Measurements from ENCODE around the gene SYT4. TPM values are rescaled to one million over a fixed set of nuclear protein-coding genes. Genes with fewer than 3 reads are reported as not detected.
A peak's percentile ranks its signal among the peaks of the same experiment; 100 is the strongest.
"Not testable (repeated sequence)": the region's sequence is repeated elsewhere in the genome, so short reads cannot be mapped to it uniquely, and the experiment has no call there.

SYT4 gene, protein sequence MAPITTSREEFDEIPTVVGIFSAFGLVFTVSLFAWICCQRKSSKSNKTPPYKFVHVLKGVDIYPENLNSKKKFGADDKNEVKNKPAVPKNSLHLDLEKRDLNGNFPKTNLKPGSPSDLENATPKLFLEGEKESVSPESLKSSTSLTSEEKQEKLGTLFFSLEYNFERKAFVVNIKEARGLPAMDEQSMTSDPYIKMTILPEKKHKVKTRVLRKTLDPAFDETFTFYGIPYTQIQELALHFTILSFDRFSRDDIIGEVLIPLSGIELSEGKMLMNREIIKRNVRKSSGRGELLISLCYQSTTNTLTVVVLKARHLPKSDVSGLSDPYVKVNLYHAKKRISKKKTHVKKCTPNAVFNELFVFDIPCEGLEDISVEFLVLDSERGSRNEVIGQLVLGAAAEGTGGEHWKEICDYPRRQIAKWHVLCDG
- not detected in 2 replicates for total RNA-seq (2014; rRNA removed; shearing (Covaris generic); ENCODE audit: low replicate concordance)

DNA sequence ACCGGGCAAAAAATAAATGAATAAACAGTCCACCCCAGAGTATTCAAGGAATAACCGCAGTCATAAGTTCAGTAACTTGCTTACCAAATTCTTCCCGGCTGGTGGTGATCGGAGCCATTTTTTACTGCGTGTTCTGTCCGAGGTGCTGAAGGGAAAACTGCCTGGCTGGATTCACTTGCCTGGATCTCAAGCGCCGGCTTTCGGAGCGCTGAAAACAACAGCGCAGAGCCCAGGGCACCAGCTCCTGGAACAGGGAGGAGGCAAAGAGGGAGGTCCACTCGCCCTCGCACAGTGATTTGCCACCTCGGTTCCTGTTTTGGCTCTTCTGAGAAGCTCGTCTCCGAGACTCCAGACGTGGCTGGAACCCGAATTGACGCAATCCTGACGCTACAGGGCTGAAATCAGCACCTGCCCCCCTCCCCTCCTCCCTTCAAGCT is at the start of gene SYT4:
Gene SYT4, minus strand, starts transcription at position 327 of the 437 bp plus-strand sequence. Its CDS starts 209 bp downstream, at position 118.
- peak; percentile 9 for DNase-seq

GRCh38 chr18:43322132-43322531 is 44.8 kb upstream of the SYT4 start:
- Histone ChIP-seq H3K36me3 (no peaks in the 10 kb centered on the region), H3K4me3 (no peak overlapping the region), H3K27me3 (no peaks in the 10 kb centered on the region), H3K9me3 (no peaks in the 10 kb centered on the region)
- no peak for DNase-seq

More for the DNA sequence above, at the start of gene SYT4:
- no peaks in the 10 kb centered on the region for H3K9me3 ChIP-seq
- no peaks in the 10 kb centered on the region; the same call in 1 of the 2 replicates for H3K27me3 ChIP-seq
- no peaks in the 10 kb centered on the region for H3K36me3 ChIP-seq
- H3K4me3 ChIP-seq = no peak within 1 kb of the TSS

DNA sequence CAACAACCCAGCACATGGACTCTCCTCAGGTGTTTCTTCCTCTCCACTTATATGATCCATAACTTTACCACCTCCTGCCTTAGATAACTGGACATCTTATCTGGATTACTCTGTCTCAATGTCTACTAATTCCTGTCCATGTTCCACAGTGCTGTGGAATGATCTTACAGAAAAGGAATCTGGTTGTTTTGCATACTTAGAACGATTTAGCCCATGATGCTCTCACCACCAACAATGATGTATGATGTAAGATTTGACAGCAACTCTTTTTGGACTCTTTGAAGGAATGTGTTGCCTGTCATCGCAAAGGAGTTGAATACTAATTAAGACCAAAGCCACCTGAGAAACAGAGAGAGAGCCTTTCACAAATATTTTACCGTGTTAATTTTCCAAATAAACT is 37.7 kb upstream of the SYT4 start:
- H3K27me3 ChIP-seq = no peaks in the 10 kb centered on the region
- no peak overlapping the region for H3K4me3 ChIP-seq
- no peaks in the 10 kb centered on the region for H3K9me3 ChIP-seq
- H3K36me3 ChIP-seq = no peaks in the 10 kb centered on the region
- no peak for DNase-seq

DNA sequence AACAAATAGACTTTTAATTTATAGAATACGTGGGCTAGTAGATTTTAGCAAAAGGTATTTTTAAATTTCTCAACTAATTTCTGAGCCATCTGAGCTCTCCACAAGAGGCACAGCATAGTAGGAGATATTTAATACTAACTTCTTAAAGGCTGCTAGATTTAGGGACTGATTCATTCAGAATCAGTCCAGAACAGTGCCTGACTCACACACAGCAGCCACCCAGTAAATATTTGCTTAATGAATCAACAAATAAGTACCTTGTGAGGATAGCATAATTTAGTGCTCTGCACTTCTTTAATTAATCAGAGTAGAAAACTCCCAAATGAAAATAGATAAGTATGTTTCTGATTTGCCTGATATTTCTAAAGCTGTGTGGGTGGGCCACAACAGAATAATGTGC is 35.6 kb upstream of the SYT4 start:
- DNase-seq = peak; percentile 7
- Histone ChIP-seq H3K27me3 (no peaks in the 10 kb centered on the region), H3K4me3 (no peak overlapping the region), H3K9me3 (no peaks in the 10 kb centered on the region), H3K36me3 (no peaks in the 10 kb centered on the region)

- Histone ChIP-seq H3K36me3 (no peaks in the 10 kb centered on the region), H3K4me3 (no peak overlapping the region), H3K9me3 (no peaks in the 10 kb centered on the region), H3K27me3 (no peaks in the 10 kb centered on the region)
- no peak for DNase-seq
Measured at GRCh38 chr18:43310239-43310638, 32.9 kb upstream of the SYT4 start.

- Histone ChIP-seq H3K27me3 (no peaks in the 10 kb centered on the region), H3K36me3 (no peaks in the 10 kb centered on the region), H3K4me3 (no peak overlapping the region), H3K9me3 (no peaks in the 10 kb centered on the region)
- DNase-seq = peak; percentile 1
Measured at GRCh38 chr18:43303376-43303775, 26.1 kb upstream of the SYT4 start.

DNA sequence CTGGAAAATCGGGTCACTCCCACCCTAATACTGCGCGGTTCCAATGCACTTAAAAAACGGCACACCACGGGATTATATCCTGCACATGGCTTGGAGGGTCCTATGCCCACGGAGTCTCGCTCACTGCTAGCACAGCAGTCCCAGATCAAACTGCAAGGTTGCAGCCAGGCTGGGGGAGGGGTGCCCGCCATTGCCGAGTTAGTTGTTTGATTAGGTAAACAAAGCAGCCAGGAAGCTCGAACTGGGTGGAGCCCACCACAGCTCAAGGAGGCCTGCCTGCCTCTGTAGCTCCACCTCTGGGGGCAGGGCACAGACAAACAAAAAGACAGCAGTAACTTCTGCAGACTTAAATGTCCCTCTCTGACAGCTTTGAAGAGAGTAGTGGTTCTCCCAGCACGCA is 8.9 kb upstream of the SYT4 start:
- not testable (repeated sequence) for DNase-seq, H3K4me3 ChIP-seq, H3K27me3 ChIP-seq, H3K36me3 ChIP-seq, H3K9me3 ChIP-seq

- Histone ChIP-seq H3K27me3 (no peaks in the 10 kb centered on the region; the same call in 1 of the 2 replicates), H3K9me3 (no peaks in the 10 kb centered on the region), H3K36me3 (no peaks in the 10 kb centered on the region), H3K4me3 (no peak overlapping the region)
- DNase-seq = no peak
Measured at GRCh38 chr18:43283299-43283698, 6.0 kb upstream of the SYT4 start.

- DNase-seq = no peak
- Histone ChIP-seq H3K27me3 (no peaks in the 10 kb centered on the region; the same call in 1 of the 2 replicates), H3K4me3 (no peak overlapping the region), H3K36me3 (no peaks in the 10 kb centered on the region), H3K9me3 (no peaks in the 10 kb centered on the region)
Measured at GRCh38 chr18:43279015-43279744, 1.9 kb upstream of the SYT4 start.

DNA sequence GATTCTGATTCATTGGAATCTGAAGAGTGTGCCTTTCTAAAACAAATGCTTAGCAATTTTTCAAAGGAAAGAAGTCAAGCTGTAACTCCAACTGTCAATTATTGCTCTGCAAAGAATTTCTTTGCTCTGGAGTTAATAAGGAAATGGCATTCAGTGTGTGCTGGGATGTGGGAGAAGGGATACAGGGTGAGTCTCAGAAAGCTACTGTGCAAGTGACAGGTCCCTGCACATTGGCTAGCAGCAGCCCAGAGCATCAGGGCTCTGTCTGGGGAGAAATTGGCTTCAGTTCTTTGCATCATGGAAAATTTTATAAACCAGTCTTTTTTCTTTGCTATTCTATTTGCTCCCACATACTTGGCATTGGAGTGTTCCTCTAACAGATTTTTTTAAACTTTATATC is 1.1 kb upstream of the SYT4 start:
- Histone ChIP-seq H3K4me3 (no peak overlapping the region), H3K9me3 (no peaks in the 10 kb centered on the region), H3K36me3 (no peaks in the 10 kb centered on the region), H3K27me3 (no peaks in the 10 kb centered on the region; the same call in 1 of the 2 replicates)
- no peak for DNase-seq

DNA sequence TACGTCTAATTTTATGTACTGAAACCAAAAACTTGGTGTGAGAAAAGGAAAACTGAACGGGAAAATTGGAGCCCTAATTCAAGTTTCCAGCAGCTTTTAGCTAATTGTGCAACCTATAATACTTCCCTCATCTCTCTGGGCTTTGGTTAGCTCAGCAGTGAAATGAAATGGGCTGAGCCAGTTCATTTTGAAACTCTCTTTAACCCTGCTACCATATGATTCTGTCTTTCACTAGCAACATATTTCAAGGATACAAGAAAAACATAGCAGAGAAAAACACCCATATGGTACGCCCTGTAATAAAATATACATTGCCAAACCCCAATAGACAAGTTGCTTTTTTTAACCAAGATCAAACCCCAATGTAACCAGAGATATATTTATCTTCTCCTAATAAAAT is 799 bp downstream of the SYT4 start:
- DNase-seq = no peak
- Histone ChIP-seq H3K36me3 (no peaks in the 10 kb centered on the region), H3K9me3 (no peaks in the 10 kb centered on the region), H3K4me3 (no peak overlapping the region), H3K27me3 (no peaks in the 10 kb centered on the region; the same call in 1 of the 2 replicates)

GRCh38 chr18:43275546-43275945 is 1.7 kb downstream of the SYT4 start:
- H3K27me3 ChIP-seq = no peaks in the 10 kb centered on the region
- no peak overlapping the region for H3K4me3 ChIP-seq
- no peak for DNase-seq
- H3K36me3 ChIP-seq = no peaks in the 10 kb centered on the region
- H3K9me3 ChIP-seq = no peaks in the 10 kb centered on the region

DNA sequence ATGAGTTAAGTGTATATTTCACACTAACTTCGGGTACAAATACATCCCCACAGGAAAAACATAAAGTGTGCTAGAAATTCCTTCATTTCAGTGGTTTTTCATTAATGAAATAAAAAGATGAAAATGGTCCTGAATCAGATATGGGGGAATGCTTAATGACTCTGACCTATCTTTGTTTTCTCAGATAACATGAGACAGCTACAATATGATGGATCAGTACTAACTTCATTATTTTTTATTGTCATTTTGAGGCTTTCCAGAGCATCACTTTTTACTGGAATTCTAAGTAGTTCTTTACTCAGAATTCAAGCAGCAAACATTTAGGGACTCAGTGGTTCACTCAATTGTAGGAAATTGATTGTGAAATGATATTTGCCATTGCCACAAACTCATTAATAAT is 2.8 kb downstream of the SYT4 start:
- H3K36me3 ChIP-seq = no peaks in the 10 kb centered on the region
- H3K4me3 ChIP-seq = no peak overlapping the region
- H3K9me3 ChIP-seq = no peaks in the 10 kb centered on the region
- H3K27me3 ChIP-seq = no peaks in the 10 kb centered on the region
- no peak for DNase-seq

DNA sequence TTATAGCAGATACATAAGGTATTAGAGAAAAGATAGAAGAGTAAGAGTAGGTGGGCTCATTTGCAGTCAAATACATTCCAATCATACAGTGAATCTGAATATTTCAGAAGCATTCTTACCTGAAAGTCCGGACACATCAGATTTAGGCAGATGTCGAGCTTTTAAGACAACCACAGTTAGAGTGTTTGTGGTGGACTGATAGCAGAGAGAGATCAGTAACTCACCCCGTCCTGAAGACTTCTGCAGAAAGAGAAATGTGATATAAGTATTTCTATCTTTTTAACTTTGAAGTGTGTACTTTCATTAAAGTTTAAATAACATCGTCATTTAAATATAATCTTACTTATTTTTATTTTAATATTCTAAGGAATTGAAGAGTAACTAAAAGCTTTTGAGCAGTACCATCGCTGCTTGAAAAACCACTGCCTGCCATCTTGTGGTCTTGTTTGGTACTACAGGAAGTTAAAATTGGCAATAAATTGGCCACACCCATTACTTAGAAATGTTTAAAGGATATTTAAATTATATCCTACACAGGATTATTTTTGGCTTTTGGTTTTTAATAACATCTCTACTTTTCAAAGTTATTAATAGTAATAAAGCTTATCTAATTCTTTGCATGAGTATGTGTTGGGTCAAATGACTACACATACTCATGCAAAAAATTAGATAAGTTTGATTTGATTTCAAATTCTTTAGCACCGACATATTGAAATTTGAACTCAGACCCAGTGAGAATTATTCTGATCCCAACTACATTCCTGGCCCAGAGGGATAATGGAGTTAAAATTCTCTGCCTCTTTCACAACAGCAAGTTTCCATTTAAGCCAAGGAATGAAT is 5.5 kb downstream of the SYT4 start:
- H3K27me3 ChIP-seq = no peaks in the 10 kb centered on the region
- no peaks in the 10 kb centered on the region for H3K36me3 ChIP-seq
- no peaks in the 10 kb centered on the region for H3K9me3 ChIP-seq
- DNase-seq = no peak
- H3K4me3 ChIP-seq = no peak overlapping the region

DNA sequence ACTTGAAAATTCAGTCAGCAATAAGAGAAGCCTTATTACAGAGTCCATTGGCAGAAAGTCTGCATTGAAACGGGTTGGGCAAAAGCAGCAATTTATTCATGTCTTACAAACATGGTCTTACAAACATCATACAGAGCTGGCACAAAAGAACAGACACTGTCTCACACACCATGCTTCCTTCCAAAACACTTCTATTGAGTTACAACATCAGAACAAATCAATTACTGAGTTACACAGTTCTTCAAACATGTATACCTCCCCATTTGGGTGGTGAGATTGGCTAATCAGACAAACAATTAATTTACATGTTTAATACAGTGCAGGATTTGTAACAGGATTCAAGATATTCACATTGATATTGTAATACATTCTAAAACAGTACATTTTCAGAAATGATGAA is 9.5 kb downstream of the SYT4 start:
- Histone ChIP-seq H3K9me3 (no peaks in the 10 kb centered on the region), H3K27me3 (no peaks in the 10 kb centered on the region), H3K36me3 (no peaks in the 10 kb centered on the region), H3K4me3 (no peak overlapping the region)
- DNase-seq = no peak

DNA sequence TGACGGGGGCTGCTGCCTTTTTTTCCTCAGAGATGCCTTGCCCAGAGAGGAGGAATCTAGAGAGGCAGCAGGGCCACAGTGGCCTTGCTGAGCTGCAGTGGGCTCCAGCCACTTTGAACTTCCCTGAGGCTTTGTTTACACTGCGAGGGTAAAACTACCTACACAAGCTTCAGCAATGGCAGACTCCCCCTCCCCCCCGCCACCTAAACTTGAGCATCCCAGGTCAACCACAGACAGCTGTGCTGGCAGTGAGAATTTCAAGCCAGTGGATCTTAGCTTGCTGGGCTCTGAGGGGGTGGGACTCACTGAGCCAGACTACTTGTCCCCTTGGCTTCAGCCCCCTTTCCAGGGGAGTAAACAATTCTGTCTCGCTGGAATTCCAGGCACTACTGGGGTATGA is 11.8 kb downstream of the SYT4 start:
- no peaks in the 10 kb centered on the region for H3K36me3 ChIP-seq
- no peaks in the 10 kb centered on the region for H3K27me3 ChIP-seq
- no peaks in the 10 kb centered on the region for H3K9me3 ChIP-seq
- H3K4me3 ChIP-seq = no peak overlapping the region
- no peak for DNase-seq
